Thoracic aorta (tissue), 2 donors: ENCODE measurements around the gene PDLIM5. TPM values are rescaled to one million over a fixed set of nuclear protein-coding genes. Genes with fewer than 3 reads are reported as not detected.
A peak's percentile ranks its signal among the peaks of the same experiment; 100 is the strongest.
"Not testable (repeated sequence)": the region's sequence is repeated elsewhere in the genome, so short reads cannot be mapped to it uniquely, and the experiment has no call there.

Source experiments
- ATAC-seq: fragments of 150-250 bp; one replicate; pipeline ENCODE4 v1.8.0; 2017; ENCODE audit warnings: low read depth; ENCODE audit not compliant: insufficient number of reproducible peaks, low FRiP score
- DNase-seq: peaks from one replicate; pipeline ENCODE4 v3.0.0-alpha.2; 2020; ENCODE audit warnings: low spot score
- H3K27ac ChIP-seq, 2 donors: fragments of 200-600 bp; sonication (generic); 1 replicate in 1 of 2; 2 replicates in 1 of 2; pipeline ENCODE4 v1.5.1; 2016; ENCODE audit warnings: mild to moderate bottlenecking in 2 of 2, moderate library complexity in 2 of 2
- H3K27me3 ChIP-seq: fragments of 200-600 bp; sonication (generic); replicated peaks from 2 replicates; pipeline ENCODE4 v1.6.0; 2016; ENCODE audit warnings: mild to moderate bottlenecking; ENCODE audit not compliant: insufficient read depth
- H3K36me3 ChIP-seq: fragments of 200-600 bp; sonication (generic); one replicate; pipeline ENCODE4 v1.5.1; 2016
- H3K4me1 ChIP-seq, 2 donors: fragments of 200-600 bp; sonication (generic); 1 replicate in 1 of 2; 2 replicates in 1 of 2; pipeline versions ENCODE4 v1.5.1 to v1.6.0; 2016; ENCODE audit warnings: low read depth in 2 of 2, mild to moderate bottlenecking in 1 of 2; ENCODE audit not compliant: control insufficient read depth in 1 of 2
- H3K4me3 ChIP-seq: fragments of 200-600 bp; sonication (generic); 2 replicates; pipeline ENCODE4 v1.5.1; 2016; ENCODE audit warnings: mild to moderate bottlenecking
- H3K9me3 ChIP-seq: fragments of 200-600 bp; sonication (generic); 2 replicates; pipeline ENCODE4 v1.5.1; 2016
- CTCF ChIP-seq: fragments of 200-600 bp; sonication (generic); IDR thresholded peaks from one replicate; pipeline ENCODE4 v1.5.1; 2019; ENCODE audit warnings: antibody characterized with exemption
- total RNA-seq, 2 donors: library from RNA; depleted of rRNA; stranded (reverse); fragments of >200 nt; gene quantifications; one replicate each; pipeline versions ENCODE4 v1.1.0 to v1.2.3, GENCODE V29; 2016

The PDLIM5 gene
- total RNA-seq, 2 donors from 2014 or later = 275 to 328 TPM

GRCh38 chr4:94466371-94466770, 14.6 kb downstream of the PDLIM5 start:
- no peak for TF ChIP-seq CTCF
- H3K4me3 ChIP-seq = no peak overlapping the region
- peak overlapping the region in 1 of 2 donors; percentile 20 for H3K27ac ChIP-seq
- no peaks in the 10 kb centered on the region for H3K9me3 ChIP-seq
- no peak for ATAC-seq
- no peaks in the 10 kb centered on the region for H3K36me3 ChIP-seq
- H3K4me1 ChIP-seq = peaks cover 40 to 95% of the 10 kb centered on the region in 2 donors
- no peaks in the 10 kb centered on the region for H3K27me3 ChIP-seq
- DNase-seq = no peak

GRCh38 chr4:94466923-94467322, 15.2 kb downstream of the PDLIM5 start:
- no peak for DNase-seq
- TF ChIP-seq CTCF = no peak
- ATAC-seq = no peak
- H3K9me3 ChIP-seq = no peaks in the 10 kb centered on the region
- no peaks in the 10 kb centered on the region for H3K36me3 ChIP-seq
- H3K4me3 ChIP-seq = no peak overlapping the region
- H3K27me3 ChIP-seq = no peaks in the 10 kb centered on the region
- peak overlapping the region in 1 of 2 donors; percentile 20 for H3K27ac ChIP-seq
- H3K4me1 ChIP-seq = peaks cover 35 to 91% of the 10 kb centered on the region in 2 donors

GRCh38 chr4:94468093-94468769, 16.5 kb downstream of the PDLIM5 start:
- DNase-seq (no peak), ATAC-seq (no peak)
- Histone ChIP-seq H3K9me3 (no peaks in the 10 kb centered on the region), H3K27ac (no peak overlapping the region), H3K4me1 (peaks cover 48 to 92% of the 10 kb centered on the region in 2 donors), H3K36me3 (no peaks in the 10 kb centered on the region), H3K4me3 (no peak overlapping the region), H3K27me3 (no peaks in the 10 kb centered on the region)
- no peak for TF ChIP-seq CTCF

GRCh38 chr4:94469221-94469784, 17.6 kb downstream of the PDLIM5 start:
- no peak for TF ChIP-seq CTCF
- no peaks in the 10 kb centered on the region for H3K27me3 ChIP-seq
- no peaks in the 10 kb centered on the region for H3K9me3 ChIP-seq
- H3K36me3 ChIP-seq = no peaks in the 10 kb centered on the region
- peak overlapping the region; percentile 5 for H3K4me3 ChIP-seq
- ATAC-seq (no peak), DNase-seq (no peak)
- H3K27ac ChIP-seq = peak overlapping the region in 1 of 2 donors; percentile 50
- H3K4me1 ChIP-seq = peaks cover 42 to 89% of the 10 kb centered on the region in 2 donors

GRCh38 chr4:94470132-94470531, 18.4 kb downstream of the PDLIM5 start:
- ATAC-seq (no peak), DNase-seq (no peak)
- Histone ChIP-seq H3K27ac (no peak overlapping the region), H3K4me1 (peaks cover 38 to 87% of the 10 kb centered on the region in 2 donors), H3K36me3 (no peaks in the 10 kb centered on the region), H3K9me3 (no peaks in the 10 kb centered on the region), H3K4me3 (no peak overlapping the region), H3K27me3 (no peaks in the 10 kb centered on the region)
- TF ChIP-seq CTCF = no peak

GRCh38 chr4:94470782-94471181, 19.0 kb downstream of the PDLIM5 start:
- H3K4me1 ChIP-seq = peaks cover 33 to 87% of the 10 kb centered on the region in 2 donors

More at GRCh38 chr4:94470782-94471181, 19.0 kb downstream of the PDLIM5 start:
- H3K27ac ChIP-seq, H3K27me3 ChIP-seq, H3K9me3 ChIP-seq, ATAC-seq, H3K36me3 ChIP-seq, DNase-seq, H3K4me3 ChIP-seq: not testable (repeated sequence)
